KOPT-K1 (cell line): Measurements from ENCODE around the gene CCDC149.

Source experiments
- H3K27ac ChIP-seq: fragments of 200-600 bp; sonication (generic); 2 replicates; pipeline ENCODE4 v1.5.1; 2016; ENCODE audit warnings: antibody characterized with exemption, mild to moderate bottlenecking, low read depth, low read length; ENCODE audit not compliant: poor library complexity, severe bottlenecking
- H3K36me3 ChIP-seq: fragments of 200-600 bp; sonication (generic); 2 replicates; pipeline ENCODE4 v1.5.1; 2017; ENCODE audit warnings: antibody characterized with exemption, mild to moderate bottlenecking, low read length, moderate library complexity; ENCODE audit not compliant: insufficient read depth
- H3K9me3 ChIP-seq: fragments of 200-600 bp; sonication (generic); 2 replicates; pipeline ENCODE4 v1.5.1; 2017; ENCODE audit warnings: antibody characterized with exemption, low read length, mild to moderate bottlenecking; ENCODE audit not compliant: insufficient read depth, poor library complexity, severe bottlenecking

CCDC149 gene

DNA sequence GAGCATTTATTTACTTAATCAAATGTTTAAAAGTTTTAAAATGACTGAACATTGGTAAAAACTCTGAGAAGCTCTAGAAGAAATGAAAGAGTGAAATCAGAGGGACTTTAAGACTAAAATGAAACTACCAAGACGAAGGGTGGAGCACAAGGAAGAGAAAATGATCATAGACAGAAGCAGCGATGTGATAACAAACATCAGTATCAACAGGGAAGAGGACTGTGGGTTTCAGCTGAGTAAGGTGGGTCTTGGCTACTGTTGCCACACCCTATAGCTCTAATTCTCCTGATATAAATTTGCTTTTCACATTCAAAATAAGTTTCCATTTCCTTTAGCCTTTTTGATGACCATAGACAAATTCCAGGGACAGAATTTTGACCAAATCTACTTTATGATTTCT is 99.1 kb downstream of the CCDC149 start:
- no peaks in the 10 kb centered on the region for H3K9me3 ChIP-seq
- no peak overlapping the region for H3K27ac ChIP-seq
- no peaks in the 10 kb centered on the region for H3K36me3 ChIP-seq

DNA sequence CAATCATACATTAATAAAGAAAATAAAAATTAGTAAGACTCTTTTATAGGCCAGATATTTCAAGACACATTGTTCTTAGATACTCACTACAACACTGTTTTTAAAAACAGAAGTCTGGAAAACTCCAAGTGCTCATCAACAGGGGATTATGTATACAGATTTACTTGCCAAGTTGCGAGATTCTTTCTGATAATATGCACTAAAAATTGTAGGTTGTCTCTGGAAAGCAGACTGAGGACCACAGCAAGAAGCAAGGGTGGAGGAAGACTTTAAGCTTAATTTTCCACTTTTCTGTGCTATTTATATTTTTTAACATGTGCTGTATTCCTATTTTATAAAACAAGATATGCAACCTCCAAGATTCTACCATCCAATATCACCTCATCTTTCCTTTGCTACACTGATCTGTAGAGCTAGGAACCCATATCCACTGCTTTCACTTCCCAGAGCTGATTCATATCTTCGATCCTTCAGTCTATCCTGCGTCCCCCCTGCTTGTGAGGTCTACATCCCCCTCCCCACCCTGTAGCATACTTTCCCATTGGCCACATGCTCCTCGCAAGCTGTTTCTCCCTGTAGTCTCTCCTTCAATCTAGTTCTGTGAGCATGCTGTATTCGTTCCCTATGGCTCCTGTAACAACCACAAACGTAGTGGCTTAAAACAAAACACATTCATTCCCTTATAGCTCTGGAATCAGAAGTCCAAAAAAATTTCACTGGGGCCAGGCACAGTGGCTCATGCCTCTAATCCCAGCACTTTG is 101.8 kb downstream of the CCDC149 start:
- Histone ChIP-seq H3K36me3 (no peaks in the 10 kb centered on the region), H3K27ac (no peak overlapping the region), H3K9me3 (no peaks in the 10 kb centered on the region)

- Histone ChIP-seq H3K27ac (no peak overlapping the region), H3K36me3 (no peaks in the 10 kb centered on the region), H3K9me3 (no peaks in the 10 kb centered on the region)
These were observed 102.9 kb downstream of the CCDC149 start for GRCh38 chr4:24809815-24810405.

DNA sequence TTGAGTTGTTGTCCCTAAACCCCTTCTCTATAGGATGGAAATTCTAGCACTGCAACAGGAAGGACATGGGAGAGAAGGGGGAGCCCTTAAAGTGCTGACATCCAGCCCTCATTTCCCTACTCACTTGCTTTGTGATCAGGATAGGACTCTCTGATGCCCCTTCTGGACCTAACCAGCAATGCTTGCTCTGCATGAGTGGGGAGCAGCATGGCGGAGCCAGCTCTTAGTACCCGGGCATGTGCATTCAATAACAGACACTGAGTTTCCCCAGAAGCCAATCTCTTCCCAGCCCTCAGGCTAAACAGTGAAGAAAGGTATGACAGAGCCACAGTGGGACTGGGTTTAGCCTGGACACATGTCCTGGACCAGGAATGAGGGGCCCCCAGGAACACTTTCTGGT is 103.5 kb downstream of the CCDC149 start:
- H3K36me3 ChIP-seq, result no peaks in the 10 kb centered on the region

DNA sequence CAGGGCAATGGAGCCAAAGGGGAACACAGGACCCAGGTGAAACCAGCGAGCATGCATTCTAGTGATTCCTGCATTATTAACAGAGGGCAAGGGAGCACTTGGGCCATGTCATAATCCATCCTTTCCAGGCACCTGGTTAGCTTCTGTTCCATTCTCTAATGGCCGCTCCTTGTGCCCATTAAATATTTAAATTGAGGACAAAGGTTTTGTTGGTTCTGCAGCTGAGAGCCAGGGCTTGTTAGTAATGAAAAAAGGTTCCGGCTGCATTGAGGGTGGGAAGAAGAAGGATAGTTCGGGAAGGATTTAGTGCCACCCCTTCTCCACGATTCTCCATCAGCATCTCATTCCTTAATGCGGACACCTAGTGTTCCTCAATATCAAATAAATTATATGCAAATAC is 103.9 kb downstream of the CCDC149 start:
- H3K36me3 ChIP-seq, result no peaks in the 10 kb centered on the region
- H3K9me3 ChIP-seq, result no peaks in the 10 kb centered on the region
- H3K27ac ChIP-seq, result no peak overlapping the region

More for the DNA sequence above, 103.5 kb downstream of the CCDC149 start:
- Histone ChIP-seq H3K9me3 (no peaks in the 10 kb centered on the region), H3K27ac (no peak overlapping the region)

- Histone ChIP-seq H3K9me3 (no peaks in the 10 kb centered on the region), H3K36me3 (no peaks in the 10 kb centered on the region), H3K27ac (no peak overlapping the region)
These were observed 104.6 kb downstream of the CCDC149 start for GRCh38 chr4:24808261-24808660.

- H3K9me3 ChIP-seq, result no peaks in the 10 kb centered on the region
- H3K36me3 ChIP-seq, result no peaks in the 10 kb centered on the region
- H3K27ac ChIP-seq, result no peak overlapping the region
These were observed 105.2 kb downstream of the CCDC149 start for GRCh38 chr4:24807611-24808010.

GRCh38 chr4:24806206-24806990 is 106.4 kb downstream of the CCDC149 start:
- Histone ChIP-seq H3K9me3 (no peaks in the 10 kb centered on the region), H3K27ac (no peak overlapping the region), H3K36me3 (no peaks in the 10 kb centered on the region)

- H3K9me3 ChIP-seq, result no peaks in the 10 kb centered on the region
- H3K27ac ChIP-seq, result no peak overlapping the region
- H3K36me3 ChIP-seq, result no peaks in the 10 kb centered on the region
These were observed 107.3 kb downstream of the CCDC149 start for GRCh38 chr4:24805566-24805965.

DNA sequence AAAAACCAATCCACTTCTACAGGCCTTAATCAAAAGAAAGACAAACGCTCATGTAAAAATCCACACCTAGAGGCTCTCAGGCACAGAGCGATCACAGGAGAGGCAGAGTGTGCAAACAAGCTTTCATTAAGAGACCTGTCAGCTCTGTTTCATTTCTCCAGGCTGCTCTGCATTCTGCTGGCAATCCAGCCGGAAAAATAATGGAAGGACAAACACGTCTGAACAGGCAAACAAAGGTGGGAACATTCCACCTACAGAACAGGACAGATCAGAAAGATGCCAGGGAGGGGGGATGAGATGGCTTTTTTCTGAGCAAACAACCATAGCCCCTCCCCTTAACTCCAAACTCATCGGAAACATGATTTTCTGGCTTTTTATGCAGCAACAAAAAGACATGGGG is 107.8 kb downstream of the CCDC149 start:
- H3K27ac ChIP-seq, result no peak overlapping the region
- no peaks in the 10 kb centered on the region for H3K36me3 ChIP-seq
- peaks cover 3% of the 10 kb centered on the region for H3K9me3 ChIP-seq

DNA sequence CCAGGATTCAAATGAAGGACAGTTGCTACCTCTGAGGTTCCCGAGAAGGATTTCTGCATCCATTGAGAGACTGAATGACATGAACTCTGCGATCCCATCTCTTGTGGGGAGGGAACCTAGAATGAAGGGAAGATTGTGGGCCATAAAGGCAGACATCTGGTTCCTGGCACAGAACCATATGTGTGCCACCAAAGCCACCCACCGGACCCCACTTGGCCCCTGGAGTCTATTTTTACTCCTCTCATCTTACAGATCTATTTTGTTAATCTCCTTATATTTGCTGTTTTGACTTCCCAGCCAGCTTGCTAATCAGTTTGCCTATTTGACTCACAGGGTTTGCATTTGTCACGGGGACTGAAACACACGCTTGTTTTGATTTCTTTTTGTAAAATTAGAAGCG is 110.2 kb downstream of the CCDC149 start:
- peaks cover 4% of the 10 kb centered on the region for H3K9me3 ChIP-seq
- H3K27ac ChIP-seq, result no peak overlapping the region
- H3K36me3 ChIP-seq, result no peaks in the 10 kb centered on the region

- Histone ChIP-seq H3K36me3 (no peaks in the 10 kb centered on the region), H3K27ac (no peak overlapping the region), H3K9me3 (peaks cover 4% of the 10 kb centered on the region)
These were observed 111.5 kb downstream of the CCDC149 start for GRCh38 chr4:24801136-24801855.

DNA sequence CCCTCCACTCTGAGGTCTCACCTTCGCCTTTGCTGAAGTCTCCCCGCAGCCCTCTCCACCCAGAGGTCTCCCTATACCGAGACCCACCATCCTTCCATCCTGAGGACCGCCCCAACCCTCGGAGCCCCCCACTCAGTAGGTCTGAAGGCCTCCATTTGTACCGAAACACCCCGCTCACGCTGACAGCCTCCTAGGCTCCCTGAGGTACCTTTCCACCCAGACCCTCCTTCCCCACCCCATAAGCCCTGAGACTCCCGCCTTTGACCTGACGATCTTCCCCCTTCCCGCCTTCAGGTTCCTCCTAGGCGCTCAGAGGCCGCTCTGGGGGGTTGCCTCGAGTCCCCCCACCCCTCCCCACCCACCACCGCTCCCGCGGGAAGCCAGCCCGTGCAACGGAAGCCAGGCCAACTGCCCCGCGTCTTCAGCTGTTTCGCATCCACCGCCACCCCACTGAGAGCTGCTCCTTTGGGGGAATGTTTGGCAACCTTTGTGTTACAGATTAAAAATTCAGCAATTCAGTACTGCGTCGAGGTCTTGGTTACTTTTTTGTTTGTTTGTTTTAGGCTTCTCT is 112.4 kb downstream of the CCDC149 start:
- H3K9me3 ChIP-seq, result peaks cover 4% of the 10 kb centered on the region
- no peaks in the 10 kb centered on the region for H3K36me3 ChIP-seq
- no peak overlapping the region for H3K27ac ChIP-seq

DNA sequence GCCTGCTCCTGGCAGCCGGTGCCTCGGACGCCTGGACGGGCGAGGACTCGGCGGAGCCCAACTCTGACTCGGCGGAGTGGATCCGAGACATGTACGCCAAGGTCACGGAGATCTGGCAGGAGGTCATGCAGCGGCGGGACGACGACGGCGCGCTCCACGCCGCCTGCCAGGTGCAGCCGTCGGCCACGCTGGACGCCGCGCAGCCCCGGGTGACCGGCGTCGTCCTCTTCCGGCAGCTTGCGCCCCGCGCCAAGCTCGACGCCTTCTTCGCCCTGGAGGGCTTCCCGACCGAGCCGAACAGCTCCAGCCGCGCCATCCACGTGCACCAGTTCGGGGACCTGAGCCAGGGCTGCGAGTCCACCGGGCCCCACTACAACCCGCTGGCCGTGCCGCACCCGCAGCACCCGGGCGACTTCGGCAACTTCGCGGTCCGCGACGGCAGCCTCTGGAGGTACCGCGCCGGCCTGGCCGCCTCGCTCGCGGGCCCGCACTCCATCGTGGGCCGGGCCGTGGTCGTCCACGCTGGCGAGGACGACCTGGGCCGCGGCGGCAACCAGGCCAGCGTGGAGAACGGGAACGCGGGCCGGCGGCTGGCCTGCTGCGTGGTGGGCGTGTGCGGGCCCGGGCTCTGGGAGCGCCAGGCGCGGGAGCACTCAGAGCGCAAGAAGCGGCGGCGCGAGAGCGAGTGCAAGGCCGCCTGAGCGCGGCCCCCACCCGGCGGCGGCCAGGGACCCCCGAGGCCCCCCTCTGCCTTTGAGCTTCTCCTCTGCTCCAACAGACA is 113.1 kb downstream of the CCDC149 start:
- no peaks in the 10 kb centered on the region for H3K36me3 ChIP-seq
- peaks cover 4% of the 10 kb centered on the region for H3K9me3 ChIP-seq
- H3K27ac ChIP-seq, result no peak overlapping the region
